IPS-18c (cell line): ENCODE data around the gene CORO2A.

Experiments
- H3K4me3 ChIP-seq: 2 replicates; pipeline ENCODE4 v1.7.0; 2013; ENCODE audit warnings: low read depth, mild to moderate bottlenecking, low read length, moderate library complexity; ENCODE audit not compliant: insufficient read depth
- H3K9me3 ChIP-seq: one replicate; pipeline ENCODE4 v1.6.1; 2013; ENCODE audit warnings: mild to moderate bottlenecking, low read length, moderate library complexity; ENCODE audit not compliant: control insufficient read depth, insufficient read depth

The CORO2A gene

DNA sequence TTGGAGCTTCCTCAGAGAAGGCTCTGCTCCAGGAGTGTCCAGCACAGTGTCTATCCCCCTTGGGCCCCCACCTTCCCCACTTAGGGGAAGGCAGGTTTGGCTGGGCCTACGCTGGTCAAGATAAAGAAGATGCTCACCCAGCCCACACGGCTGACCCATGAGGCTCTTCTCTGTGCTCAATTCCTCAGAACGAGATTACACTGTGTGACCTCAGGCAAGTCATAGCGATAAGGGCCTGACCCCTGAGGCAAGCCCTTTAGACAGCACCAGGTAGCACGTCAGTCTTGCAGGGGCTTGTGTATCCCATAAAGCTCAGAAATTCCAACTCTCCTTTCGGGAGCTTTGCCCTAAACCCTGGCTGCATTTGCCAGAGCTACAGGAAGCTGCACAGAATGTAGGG, 32.6 kb downstream of the CORO2A start:
- Histone ChIP-seq H3K4me3 (no peak overlapping the region), H3K9me3 (no peaks in the 10 kb centered on the region)

- Histone ChIP-seq H3K9me3 (no peaks in the 10 kb centered on the region), H3K4me3 (no peak overlapping the region)
Observed at GRCh38 chr9:98159301-98159700, 33.1 kb downstream of the CORO2A start.

GRCh38 chr9:98158071-98158831, 34.2 kb downstream of the CORO2A start:
- Histone ChIP-seq H3K4me3 (no peak overlapping the region), H3K9me3 (no peaks in the 10 kb centered on the region)

- Histone ChIP-seq H3K4me3 (no peak overlapping the region), H3K9me3 (no peaks in the 10 kb centered on the region)
Observed at GRCh38 chr9:98157372-98157771, 35.1 kb downstream of the CORO2A start.

DNA sequence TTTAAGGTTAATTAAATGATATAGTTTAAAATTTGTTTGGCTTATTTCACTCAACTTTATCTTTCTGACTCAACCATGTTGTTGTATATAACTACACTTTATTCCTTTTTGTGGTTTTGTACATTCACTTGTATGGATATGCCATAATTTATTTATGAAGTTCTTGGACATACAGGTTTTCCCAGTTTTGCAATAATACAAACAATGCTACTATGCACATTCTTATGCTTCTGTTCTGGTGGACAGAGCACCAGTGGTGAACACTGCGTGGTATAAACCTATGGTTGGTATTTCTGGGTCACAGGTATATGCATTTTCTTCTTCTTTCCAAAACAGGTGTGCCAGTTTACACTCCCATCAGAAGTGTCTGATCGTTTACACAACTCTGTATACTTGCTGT, 37.8 kb downstream of the CORO2A start:
- H3K4me3 ChIP-seq, result no peak overlapping the region

DNA sequence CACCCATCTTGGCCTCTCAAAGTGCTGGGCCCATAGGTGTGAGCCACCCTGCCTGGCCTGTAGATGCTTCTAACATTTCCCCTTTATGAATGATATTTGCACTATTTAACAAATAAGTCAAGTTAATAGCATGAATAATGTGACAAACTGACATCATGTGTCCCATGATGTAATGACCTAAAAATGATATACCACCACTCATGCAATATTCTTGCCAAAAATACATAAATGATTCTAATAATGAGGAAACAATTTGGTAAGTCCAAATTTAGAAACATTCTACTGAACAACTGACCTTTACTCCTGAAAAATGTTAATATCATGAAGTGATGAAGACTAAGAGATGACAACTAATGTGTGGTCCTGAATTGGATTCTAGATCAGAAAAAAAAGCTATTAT, 39.9 kb downstream of the CORO2A start:
- H3K9me3 ChIP-seq, result no peaks in the 10 kb centered on the region

More for the DNA sequence above, 37.8 kb downstream of the CORO2A start:
- no peaks in the 10 kb centered on the region for H3K9me3 ChIP-seq

GRCh38 chr9:98150721-98151120, 41.7 kb downstream of the CORO2A start:
- Histone ChIP-seq H3K4me3 (no peak overlapping the region), H3K9me3 (no peaks in the 10 kb centered on the region)

More for the DNA sequence above, 39.9 kb downstream of the CORO2A start:
- no peak overlapping the region for H3K4me3 ChIP-seq

GRCh38 chr9:98150164-98150563, 42.3 kb downstream of the CORO2A start:
- no peaks in the 10 kb centered on the region for H3K9me3 ChIP-seq
- H3K4me3 ChIP-seq, result no peak overlapping the region

- Histone ChIP-seq H3K9me3 (no peaks in the 10 kb centered on the region), H3K4me3 (no peak overlapping the region)
Observed at GRCh38 chr9:98149422-98149821, 43.0 kb downstream of the CORO2A start.

- Histone ChIP-seq H3K4me3 (no peak overlapping the region), H3K9me3 (no peaks in the 10 kb centered on the region)
Observed at GRCh38 chr9:98148486-98148885, 44.0 kb downstream of the CORO2A start.

DNA sequence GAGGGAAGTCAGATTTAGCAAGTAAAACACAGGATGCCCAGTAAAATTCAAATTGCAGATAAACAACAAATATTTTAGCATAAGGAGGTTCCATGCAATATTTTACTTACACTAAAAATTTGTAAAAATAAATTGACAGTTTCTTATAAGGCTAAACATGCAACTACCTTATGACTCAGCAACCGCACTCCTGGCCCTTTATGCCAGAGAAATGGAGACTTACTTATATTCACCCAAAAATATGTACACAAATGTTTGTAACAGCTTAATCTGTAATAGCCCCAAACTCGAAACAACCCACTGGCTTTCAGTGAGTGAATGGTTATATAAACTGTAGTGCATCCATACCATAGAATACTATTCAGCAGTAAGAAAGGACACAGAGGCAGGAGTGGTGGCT, 44.9 kb downstream of the CORO2A start:
- H3K9me3 ChIP-seq, result no peaks in the 10 kb centered on the region
- H3K4me3 ChIP-seq, result no peak overlapping the region

- Histone ChIP-seq H3K4me3 (no peak overlapping the region), H3K9me3 (no peaks in the 10 kb centered on the region)
Observed at GRCh38 chr9:98146101-98146991, 46.1 kb downstream of the CORO2A start.

DNA sequence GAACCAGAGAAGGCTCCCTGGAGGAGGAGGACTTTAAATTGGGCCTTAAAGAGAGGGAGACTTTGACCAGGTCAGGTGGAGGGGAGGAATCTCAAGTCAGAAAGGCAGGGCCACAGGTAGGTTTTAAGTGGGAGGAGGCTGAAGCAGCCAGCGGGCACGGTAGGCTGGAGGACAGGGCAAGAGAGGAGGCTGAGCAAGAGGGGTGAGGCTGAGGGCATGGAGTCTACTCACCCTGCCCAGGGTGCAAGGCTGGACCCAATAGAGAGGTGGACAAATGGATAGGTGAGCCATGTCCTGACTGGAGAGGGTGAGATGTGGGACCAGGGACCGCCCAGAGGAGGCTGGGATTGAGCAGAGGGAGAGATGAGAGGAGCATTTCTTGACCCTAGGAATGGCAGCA, 47.8 kb downstream of the CORO2A start:
- no peaks in the 10 kb centered on the region for H3K9me3 ChIP-seq
- no peak overlapping the region for H3K4me3 ChIP-seq

GRCh38 chr9:98144076-98144475, 48.4 kb downstream of the CORO2A start:
- no peak overlapping the region for H3K4me3 ChIP-seq
- H3K9me3 ChIP-seq, result no peaks in the 10 kb centered on the region

- Histone ChIP-seq H3K9me3 (no peaks in the 10 kb centered on the region), H3K4me3 (no peak overlapping the region)
Observed at GRCh38 chr9:98142925-98143481, 49.4 kb downstream of the CORO2A start.

- H3K9me3 ChIP-seq, result no peaks in the 10 kb centered on the region
- H3K4me3 ChIP-seq, result no peak overlapping the region
Observed at GRCh38 chr9:98142182-98142907, 50.1 kb downstream of the CORO2A start.

DNA sequence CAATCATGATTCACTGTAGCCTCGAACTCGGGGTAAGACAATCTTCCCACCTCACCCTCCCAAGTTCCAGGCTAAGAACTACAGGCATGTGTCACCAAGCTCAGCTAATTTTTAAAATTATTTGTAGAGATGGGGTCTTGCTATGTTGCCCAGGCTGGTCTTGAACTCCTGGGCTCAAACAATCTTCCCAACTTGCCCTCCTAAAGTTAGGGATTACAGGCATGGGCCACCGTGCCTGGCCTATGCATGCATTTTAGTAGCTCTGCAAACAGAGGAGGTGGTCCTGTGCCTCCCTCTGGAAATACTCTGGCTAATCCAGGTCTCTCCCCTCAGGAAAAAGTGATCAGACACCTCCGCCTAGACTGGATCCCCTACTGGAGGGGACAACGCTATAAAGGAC, 51.9 kb downstream of the CORO2A start:
- Histone ChIP-seq H3K9me3 (no peaks in the 10 kb centered on the region), H3K4me3 (no peak overlapping the region)
